Adrenal gland (tissue), 12 donors: ENCODE results near the gene SPATA3. TPM values are rescaled to one million over a fixed set of nuclear protein-coding genes. Genes with fewer than 3 reads are reported as not detected.

ENCODE experiments used
- DNase-seq, 7 donors: peaks; one replicate each; pipeline ENCODE4 v3.0.0-alpha.2; 2019 to 2020
- H3K27ac ChIP-seq, 5 donors: fragments of 200-600 bp; sonication (generic) in 4 of 5; 1 replicate in 3 of 5; 2 replicates in 2 of 5; pipeline versions ENCODE4 v1.5.1 to v1.8.0; 2016 to 2020; ENCODE audit warnings: mild to moderate bottlenecking in 1 of 5
- H3K27me3 ChIP-seq: fragments of 200-600 bp; 2 replicates; pipeline ENCODE4 v1.8.0; 2021
- H3K36me3 ChIP-seq, 2 donors: fragments of 200-600 bp; replicated peaks in 1 of 2; 1 replicate in 1 of 2; 2 replicates in 1 of 2; pipeline versions ENCODE4 v1.5.1 to v1.8.0; 2018 to 2022
- H3K4me1 ChIP-seq, 2 donors: fragments of 200-600 bp; replicated peaks in 1 of 2; 1 replicate in 1 of 2; 2 replicates in 1 of 2; pipeline versions ENCODE4 v1.5.1 to v1.8.0; 2018 to 2021
- H3K4me3 ChIP-seq, 4 donors: fragments of 200-600 bp; sonication (generic) in 3 of 4; one replicate each; pipeline ENCODE4 v1.5.1; 2016 to 2018
- H3K9me3 ChIP-seq, 3 donors: fragments of 200-600 bp; sonication (generic) in 1 of 3; replicated peaks in 1 of 3; 1 replicate in 2 of 3; 2 replicates in 1 of 3; pipeline versions ENCODE4 v1.5.1 to v1.8.0; 2016 to 2021
- CTCF ChIP-seq, 6 experiments: fragments of 450-650 bp in 4 of 6; fragments of 200-600 bp in 2 of 6; sonication (generic) in 1 of 6; IDR thresholded peaks; 1 replicate in 5 of 6; 2 replicates in 1 of 6; pipeline versions ENCODE4 v1.5.1 to v1.8.0; 2016 to 2021; ENCODE audit warnings: antibody characterized with exemption in 6 of 6, mild to moderate bottlenecking in 2 of 6, moderate library complexity in 1 of 6
- POLR2A ChIP-seq, 2 donors: fragments of 450-650 bp; IDR thresholded peaks; one replicate each; pipeline ENCODE4 v1.6.1; 2017; ENCODE audit warnings: antibody characterized with exemption in 2 of 2, mild to moderate bottlenecking in 2 of 2, moderate library complexity in 1 of 2
- WGBS, 4 donors: extraction: QIAGEN DNeasy Blood & Tissue Kit in 2 of 4; methylation state at CpG; one replicate each; pipeline versions ENCODE4 v1.1.5 to v1.1.7; 2013 to 2017; 5-methylcytosine and 5-hydroxymethylcytosine counted together
- intact Hi-C, 2 donors: fragments of 100-400 bp; cut with DNase I; formaldehyde crosslinking; loops; one replicate each; pipeline versions ENCODE4 v1.14.1 to v1.15.0; 2022 to 2023
- polyA plus RNA-seq, 3 donors: library from polyadenylated mRNA; stranded (reverse); fragments of 200-250 nt in 2 of 3; fragments of 350-450 nt in 1 of 3; fragmentation: Illumina TruSeq in 1 of 3; extraction: RNeasy Lipid Tissue Mini Kit (QIAGEN cat#74804) in 1 of 3; gene quantifications; one replicate each; pipeline ENCODE4 v1.2.3, GENCODE V29; 2013 to 2014
- total RNA-seq, 9 donors: library from RNA; depleted of rRNA in 4 of 9; stranded (reverse); fragments of >200 nt in 4 of 9; fragments of 120-200 nt in 1 of 9; fragmentation: NEBNext Ultra II Directional in 1 of 9; extraction: Animal tissue kit (Norgen Biotek cat#: 25700) in 1 of 9; gene quantifications; one replicate each; pipeline versions ENCODE4 v1.1.0 to v1.2.4, GENCODE V29; 2013 to 2023
- donor health status: healthy with polysubstance abuse.
- donor health status: Bipolar disorder and iron deficiency.
- donor health status: DM: yes; HTN: yes; CAD: no.
- donor health status: DM: no; HTN: no; CAD: no.
- donor health status: DM: no; HTN: no; CAD: no.
- donor health status: DM: yes; HTN: yes; CAD: no.

The SPATA3 gene
- total and polyA plus RNA-seq, 12 donors: not detected

DNA sequence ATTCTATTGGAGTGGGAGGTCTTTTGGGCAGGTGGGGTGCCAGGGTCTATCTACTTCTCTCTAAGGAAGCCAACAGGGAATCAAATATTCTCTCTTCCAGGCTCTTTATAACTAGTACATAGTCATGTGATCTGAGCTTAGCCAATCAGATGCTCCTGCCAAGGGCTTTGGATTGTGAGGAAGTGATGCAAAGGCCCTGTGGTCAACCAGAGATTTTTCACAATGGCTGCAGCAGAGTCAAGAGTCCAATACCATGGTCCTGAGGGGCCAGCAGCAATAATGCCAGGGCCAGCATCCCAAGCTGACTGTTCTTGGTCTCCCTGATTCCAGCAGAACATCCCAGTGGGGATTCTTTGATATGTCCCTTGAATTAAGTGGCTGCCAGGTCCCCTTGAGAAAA lies 33.0 kb downstream of the SPATA3 start:
- intact Hi-C loops: no loop called here
- peaks cover 4% of the 10 kb centered on the region for H3K27me3 ChIP-seq
- no peak for DNase-seq
- H3K9me3 ChIP-seq: no peaks in the 10 kb centered on the region
- TF ChIP-seq CTCF (IDR thresholded peaks at IDR 0.05): no peak
- H3K4me1 ChIP-seq: no peaks in the 10 kb centered on the region
- H3K27ac ChIP-seq: no peak overlapping the region
- no peaks in the 10 kb centered on the region for H3K36me3 ChIP-seq
- H3K4me3 ChIP-seq: no peak overlapping the region

DNA sequence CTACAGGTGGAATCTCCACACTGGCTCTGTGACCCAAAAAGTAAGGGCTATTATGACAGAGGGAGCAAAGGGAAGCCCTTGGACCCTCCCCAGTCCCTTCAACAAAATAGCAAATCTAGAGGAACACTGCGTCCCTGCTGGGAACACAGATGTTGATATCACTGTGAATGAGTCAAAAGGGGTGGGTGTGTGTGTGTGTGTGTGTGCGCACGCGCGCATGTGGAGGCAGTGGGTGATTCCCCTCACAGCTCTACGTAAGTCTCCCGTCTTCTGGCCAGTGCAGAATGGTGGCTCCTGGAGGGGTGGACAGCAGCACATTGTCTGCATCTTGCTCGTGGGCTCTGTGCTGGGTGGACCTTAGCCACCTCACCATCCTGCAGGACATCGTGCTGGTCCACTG lies 33.6 kb downstream of the SPATA3 start:
- Histone ChIP-seq H3K36me3 (no peaks in the 10 kb centered on the region), H3K4me3 (no peak overlapping the region), H3K4me1 (no peaks in the 10 kb centered on the region), H3K9me3 (no peaks in the 10 kb centered on the region), H3K27ac (no peak overlapping the region), H3K27me3 (peaks cover 4% of the 10 kb centered on the region)
- intact Hi-C loops: no loop called here
- DNase-seq: no peak
- TF ChIP-seq CTCF (IDR thresholded peaks at IDR 0.05) (no peak), POLR2A (IDR thresholded peaks at IDR 0.05) (no peak)
- WGBS, 4 donors: 71 to 90% (median 87%) methylated on average over 7 to 9 of the region's 9 CpGs

DNA sequence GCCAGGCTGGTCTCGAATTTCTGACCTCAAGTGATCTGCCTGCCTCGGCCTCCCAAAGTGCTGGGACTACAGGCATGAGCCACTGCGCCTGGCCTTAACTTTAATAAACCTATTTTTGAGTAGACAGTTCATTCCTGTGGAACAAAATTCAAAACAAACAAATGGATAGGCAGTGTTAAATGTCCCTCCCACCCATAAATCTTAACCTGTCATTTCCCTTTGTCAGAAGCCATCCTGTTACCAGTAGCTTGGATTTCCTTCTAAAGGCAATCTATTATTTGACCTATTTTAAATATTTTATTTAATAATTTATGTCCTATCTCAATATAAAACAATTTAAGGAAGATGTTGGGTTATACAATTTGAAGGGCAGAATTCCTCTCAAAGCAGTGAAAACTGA lies 34.8 kb downstream of the SPATA3 start:
- H3K27ac ChIP-seq: no peak overlapping the region
- WGBS, 4 donors: 72 to 89% (median 87%) methylated on average over 3 of the region's 3 CpGs
- H3K9me3 ChIP-seq: no peaks in the 10 kb centered on the region
- intact Hi-C loops: no loop called here
- no peak for DNase-seq
- peaks cover 9% of the 10 kb centered on the region for H3K27me3 ChIP-seq
- no peaks in the 10 kb centered on the region for H3K4me1 ChIP-seq
- no peak overlapping the region for H3K4me3 ChIP-seq
- TF ChIP-seq POLR2A (IDR thresholded peaks at IDR 0.05): no peak
- H3K36me3 ChIP-seq: no peaks in the 10 kb centered on the region

DNA sequence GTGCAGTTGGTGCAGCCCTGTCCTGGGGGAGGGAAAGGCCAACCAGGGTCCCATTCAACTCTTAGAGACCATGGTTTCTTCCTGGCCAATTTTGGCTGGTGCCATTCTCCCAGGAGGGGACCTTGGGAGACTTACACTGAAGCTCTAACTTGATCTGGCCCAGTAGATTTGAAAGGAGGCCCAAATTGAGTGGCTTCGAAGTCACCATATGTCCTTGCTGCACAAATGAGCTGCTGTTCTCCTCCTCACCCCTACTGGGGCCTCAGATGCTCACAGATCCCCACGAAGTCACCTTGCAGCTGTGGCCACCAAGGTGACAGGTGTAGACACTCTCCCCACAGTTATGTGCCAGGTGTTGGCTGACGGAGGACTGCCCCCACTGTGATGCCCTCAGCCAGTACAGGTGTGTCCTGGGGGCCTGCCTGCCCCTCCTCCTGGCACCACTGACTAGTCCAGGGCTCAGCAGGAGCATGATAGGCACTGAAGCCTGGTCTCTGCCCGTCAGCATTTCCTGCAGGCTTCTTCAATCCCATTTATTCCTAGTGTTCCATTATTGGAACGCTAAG lies 36.7 kb downstream of the SPATA3 start:
- Histone ChIP-seq H3K4me1 (no peaks in the 10 kb centered on the region), H3K36me3 (no peaks in the 10 kb centered on the region), H3K27ac (no peak overlapping the region), H3K9me3 (no peaks in the 10 kb centered on the region), H3K27me3 (peaks cover 19% of the 10 kb centered on the region), H3K4me3 (no peak overlapping the region)
- intact Hi-C loops: no loop called here
- TF ChIP-seq CTCF (IDR thresholded peaks at IDR 0.05) (no peak), POLR2A (IDR thresholded peaks at IDR 0.05) (no peak)
- no peak for DNase-seq
- WGBS, 4 donors: 72 to 89% (median 77%) methylated on average over 3 to 5 of the region's 5 CpGs
